ENCODE measurements around the gene UNC79.

The UNC79 gene

GRCh38 chr14:93753647-93754046 lies 322.9 kb downstream of the UNC79 start:
- no peaks in the 10 kb centered on the region for H3F3A ChIP-seq (ENCODE audit: insufficient read depth, low read length)
- no peaks in the 10 kb centered on the region for H3K27me3 ChIP-seq (replicated peaks; ENCODE audit: insufficient read depth, low read length)
- no peaks in the 10 kb centered on the region for H4K20me1 ChIP-seq (ENCODE audit: insufficient read depth, low read length)
- no peak overlapping the region for H3K4me3 ChIP-seq (ENCODE audit: low read length)
- no peaks in the 10 kb centered on the region for H3K9me3 ChIP-seq (replicated peaks; ENCODE audit: insufficient read depth, low read length)
- no peaks in the 10 kb centered on the region for H3K36me3 ChIP-seq (replicated peaks; ENCODE audit: insufficient read depth, low read length)
- TF ChIP-seq CTCF (IDR thresholded peaks at IDR 0.05; ENCODE audit: low read length) (no peak), EZH2 (optimal IDR thresholded peaks at IDR 0.05; ENCODE audit: low read depth, low read length) (no peak), EZH2phosphoT487 (IDR thresholded peaks at IDR 0.05; ENCODE audit: low read length) (no peak)
- H3K4me1 ChIP-seq (ENCODE audit: low read length), result no peaks in the 10 kb centered on the region
- no peak for DNase-seq
- H3K79me2 ChIP-seq (ENCODE audit: low read length), result no peaks in the 10 kb centered on the region
- H3K9ac ChIP-seq (ENCODE audit: low read length), result no peak overlapping the region
- no peak overlapping the region for H3K4me2 ChIP-seq (ENCODE audit: low read depth, low read length)
- no peak overlapping the region for H2AFZ ChIP-seq (ENCODE audit: low read length)
- H3K9me2 ChIP-seq (replicated peaks; ENCODE audit: insufficient read depth, low read length), result no peaks in the 10 kb centered on the region
- H3K27ac ChIP-seq (ENCODE audit: low read length), result no peak overlapping the region

- Histone ChIP-seq H3K27ac (ENCODE audit: low read length) (no peak overlapping the region), H3K9ac (ENCODE audit: low read length) (no peak overlapping the region), H3K9me3 (replicated peaks; ENCODE audit: insufficient read depth, low read length) (no peaks in the 10 kb centered on the region), H4K20me1 (ENCODE audit: insufficient read depth, low read length) (no peaks in the 10 kb centered on the region), H3K36me3 (replicated peaks; ENCODE audit: insufficient read depth, low read length) (no peaks in the 10 kb centered on the region), H3K4me3 (ENCODE audit: low read length) (no peak overlapping the region), H2AFZ (ENCODE audit: low read length) (no peak overlapping the region), H3K79me2 (ENCODE audit: low read length) (no peaks in the 10 kb centered on the region), H3K4me1 (ENCODE audit: low read length) (no peaks in the 10 kb centered on the region), H3K4me2 (ENCODE audit: low read depth, low read length) (no peak overlapping the region), H3K27me3 (replicated peaks; ENCODE audit: insufficient read depth, low read length) (no peaks in the 10 kb centered on the region), H3F3A (ENCODE audit: insufficient read depth, low read length) (no peaks in the 10 kb centered on the region), H3K9me2 (replicated peaks; ENCODE audit: insufficient read depth, low read length) (no peaks in the 10 kb centered on the region)
- TF ChIP-seq EZH2phosphoT487 (IDR thresholded peaks at IDR 0.05; ENCODE audit: low read length), result no peak
- TF ChIP-seq EZH2 (optimal IDR thresholded peaks at IDR 0.05; ENCODE audit: low read depth, low read length), result no peak
- TF ChIP-seq CTCF (IDR thresholded peaks at IDR 0.05; ENCODE audit: low read length), result no peak
- no peak for DNase-seq
These were observed 326.5 kb downstream of the UNC79 start for GRCh38 chr14:93757206-93757605.
